Ectodermal cell (in vitro differentiated cells): ENCODE measurements around the gene TAOK3. TPM values are rescaled to one million over a fixed set of nuclear protein-coding genes. Genes with fewer than 3 reads are reported as not detected.
"Not testable (repeated sequence)": the region's sequence is repeated elsewhere in the genome, so short reads cannot be mapped to it uniquely, and the experiment has no call there.

ENCODE experiments used
- H3K27ac ChIP-seq: 2 replicates; pipeline ENCODE4 v1.7.0; 2013; ENCODE audit warnings: mild to moderate bottlenecking, low read depth, low read length; ENCODE audit not compliant: insufficient read depth, poor library complexity, severe bottlenecking
- H3K27me3 ChIP-seq: 2 replicates; pipeline ENCODE4 v1.7.0; 2013; ENCODE audit warnings: mild to moderate bottlenecking, low read length; ENCODE audit not compliant: insufficient read depth, control insufficient read depth, poor library complexity, severe bottlenecking
- H3K36me3 ChIP-seq: one replicate; pipeline ENCODE4 v1.7.0; 2013; ENCODE audit warnings: low read length; ENCODE audit not compliant: control insufficient read depth, insufficient read depth
- H3K4me1 ChIP-seq: one replicate; pipeline ENCODE4 v1.7.0; 2013; ENCODE audit warnings: low read length; ENCODE audit not compliant: control insufficient read depth, insufficient read depth
- H3K4me3 ChIP-seq: 2 replicates; pipeline ENCODE4 v1.7.0; 2013; ENCODE audit warnings: low read depth, low read length, control low read depth; ENCODE audit not compliant: insufficient read depth
- H3K9me3 ChIP-seq: 2 replicates; pipeline ENCODE4 v1.7.0; 2013; ENCODE audit warnings: mild to moderate bottlenecking, low read length, moderate library complexity; ENCODE audit not compliant: control insufficient read depth
- WGBS, 2 experiments: methylation state at CpG; one replicate each; pipeline ENCODE4 v1.1.7; 2013; ENCODE audit warnings: missing lambda C conversion rate in 2 of 2; 5-methylcytosine and 5-hydroxymethylcytosine counted together
- polyA plus RNA-seq, 4 experiments: library from polyadenylated mRNA; stranded (reverse); fragments of 50-300 nt; gene quantifications; one replicate each; pipeline ENCODE4 v1.2.3, GENCODE V29; 2013

TAOK3 gene
- 4.1 TPM for polyA plus RNA-seq (2013, experiment 1 of 4)
- 5.1 TPM for polyA plus RNA-seq (2013, experiment 2 of 4)
- 5.6 TPM for polyA plus RNA-seq (2013, experiment 3 of 4)
- 4.9 TPM for polyA plus RNA-seq (2013, experiment 4 of 4)

DNA sequence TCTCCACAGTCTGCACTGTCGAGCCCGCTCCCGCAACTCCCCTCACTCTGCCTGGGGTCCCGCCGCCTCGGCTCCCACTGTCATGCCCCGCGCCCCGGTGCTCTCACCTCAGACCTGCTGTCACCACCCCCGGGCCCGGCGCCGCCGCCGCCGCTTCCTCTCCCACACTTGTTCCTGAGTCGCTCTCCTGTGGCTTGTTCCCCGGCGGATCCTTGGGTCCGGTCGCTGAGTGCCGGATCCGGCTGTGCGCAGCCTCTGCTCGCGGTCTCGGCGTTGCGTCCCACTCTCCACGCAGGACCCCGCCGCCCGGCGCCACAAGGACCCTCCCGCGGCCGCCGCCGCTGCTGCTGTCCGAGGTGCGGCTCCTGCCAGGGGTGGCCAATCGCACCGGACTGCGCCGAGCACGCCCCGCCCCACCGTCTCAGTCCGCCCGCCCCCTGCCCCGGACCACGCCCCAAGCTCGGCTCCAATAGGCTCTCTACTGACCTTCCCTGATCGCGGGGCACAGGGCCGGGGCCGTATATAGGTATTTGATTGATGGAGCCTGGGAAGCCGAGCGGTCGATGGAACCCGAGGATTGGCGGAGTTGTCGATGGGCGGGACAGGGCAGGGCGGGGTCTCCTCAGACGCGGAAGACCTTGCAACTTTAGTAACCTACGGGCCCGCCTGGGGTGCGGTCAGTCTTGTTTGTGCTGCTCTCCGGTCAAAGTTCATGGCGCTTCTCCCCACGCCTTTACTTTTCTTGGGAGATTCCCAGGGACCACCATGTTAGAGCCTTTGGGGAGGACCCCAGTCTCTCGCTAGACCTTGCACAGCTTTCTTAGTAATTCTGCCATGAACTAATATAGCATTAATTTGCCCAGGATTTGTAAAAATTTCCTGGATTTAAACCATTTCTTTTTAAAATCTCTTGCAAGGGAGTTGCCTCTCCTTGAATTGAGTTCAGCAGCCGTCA is at the start of gene TAOK3:
TSS of gene TAOK3 (minus strand) at position 367 of the 955 bp plus-strand sequence. CDS start 117,340 bp downstream, outside the sequence.
- WGBS, 2 experiments, result 0% methylated on average over 75 of the region's 75 CpGs

DNA sequence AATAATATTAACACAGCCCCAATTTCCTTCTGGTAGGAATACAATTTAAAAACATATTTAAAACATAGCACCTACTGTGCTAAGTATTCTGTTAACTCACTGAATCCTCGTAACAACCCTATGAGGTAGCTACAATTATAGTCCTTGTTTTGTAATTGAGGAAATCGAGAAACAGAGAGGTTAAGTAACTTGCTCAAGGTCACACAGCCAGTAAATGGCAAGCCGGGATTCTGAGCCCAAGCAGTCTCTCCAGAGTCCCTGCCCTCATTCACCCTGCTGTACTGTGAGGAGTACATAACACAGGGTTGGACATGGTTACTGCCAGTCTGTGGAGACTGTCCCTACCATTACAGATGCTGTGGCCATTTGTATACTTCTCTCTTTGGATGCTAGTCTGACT is 48.0 kb upstream of the TAOK3 start:
- Histone ChIP-seq H3K27ac (no peak overlapping the region), H3K27me3 (no peaks in the 10 kb centered on the region), H3K36me3 (no peaks in the 10 kb centered on the region), H3K4me3 (no peak overlapping the region), H3K9me3 (no peaks in the 10 kb centered on the region), H3K4me1 (no peaks in the 10 kb centered on the region)
- 89 to 91% methylated on average over 3 of the region's 3 CpGs for WGBS, 2 experiments

More for the DNA sequence above, at the start of gene TAOK3:
- H3K4me3 ChIP-seq, result peak within 1 kb of the TSS; percentile 86
- H3K27me3 ChIP-seq, result peaks cover 29% of the 10 kb centered on the region
- H3K36me3 ChIP-seq, result no peaks in the 10 kb centered on the region
- no peak within 1 kb of the TSS for H3K27ac ChIP-seq
- H3K9me3 ChIP-seq, result no peaks in the 10 kb centered on the region
- H3K4me1 ChIP-seq, result peaks cover 9% of the 10 kb centered on the region

DNA sequence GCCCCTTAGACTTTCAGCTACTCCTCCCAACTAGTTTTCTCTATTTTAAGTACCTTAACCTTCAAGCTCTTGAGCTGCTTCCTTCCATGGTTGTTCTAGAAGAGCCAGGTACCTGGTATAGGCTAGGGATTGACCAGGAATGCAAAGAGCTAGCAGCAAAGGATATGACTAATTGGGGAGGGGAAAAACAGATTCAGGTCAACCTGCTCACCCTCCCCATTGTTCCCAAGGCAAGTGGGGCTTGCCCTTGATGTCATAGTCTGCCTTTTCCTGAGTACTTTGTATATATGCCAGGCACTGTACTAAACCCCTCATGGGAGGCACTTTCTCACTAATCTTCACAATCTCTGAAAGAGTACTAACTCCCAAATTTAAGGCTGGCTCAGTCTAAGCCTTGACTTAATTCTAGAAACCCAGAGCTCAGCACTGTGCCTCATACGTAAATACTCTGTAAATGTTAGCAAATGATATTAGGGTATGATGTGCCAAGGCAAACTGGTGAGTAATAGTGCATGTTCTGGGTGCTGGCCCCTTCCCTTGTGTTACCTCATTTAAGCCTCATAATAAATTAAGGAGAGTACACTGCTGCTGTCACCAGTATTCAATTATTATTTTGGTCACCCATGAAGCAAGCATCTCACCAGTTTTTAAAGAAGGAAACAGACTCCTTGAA is 45.8 kb upstream of the TAOK3 start:
- Histone ChIP-seq H3K4me3 (no peak overlapping the region), H3K36me3 (peaks cover 5% of the 10 kb centered on the region), H3K4me1 (no peaks in the 10 kb centered on the region), H3K9me3 (no peaks in the 10 kb centered on the region), H3K27me3 (no peaks in the 10 kb centered on the region), H3K27ac (no peak overlapping the region)
- 91 to 100% methylated on average over 1 of the region's 1 CpG for WGBS, 2 experiments

DNA sequence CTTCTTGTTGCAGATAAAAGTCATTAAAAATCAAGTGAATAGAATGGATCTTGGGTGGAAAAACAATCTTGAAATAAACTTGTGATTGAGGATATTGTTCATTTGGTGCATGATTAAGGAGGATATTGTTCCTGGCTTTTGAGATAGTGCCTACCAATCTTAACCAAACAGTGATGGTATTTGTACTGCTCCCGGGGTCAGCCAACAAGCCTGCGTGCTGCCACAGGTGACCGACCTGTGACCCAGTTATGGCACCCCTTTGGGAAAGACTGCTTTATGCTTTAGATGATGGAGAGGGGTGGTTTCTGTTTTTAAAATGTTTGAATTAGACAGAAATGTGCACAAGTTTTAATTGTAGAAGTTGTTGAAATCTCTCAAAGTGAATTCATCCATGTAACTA is 45.2 kb upstream of the TAOK3 start:
- peaks cover 11% of the 10 kb centered on the region for H3K36me3 ChIP-seq
- H3K4me3 ChIP-seq, result no peak overlapping the region
- H3K4me1 ChIP-seq, result no peaks in the 10 kb centered on the region
- H3K27me3 ChIP-seq, result no peaks in the 10 kb centered on the region
- H3K9me3 ChIP-seq, result no peaks in the 10 kb centered on the region
- 94 to 100% methylated on average over 3 of the region's 3 CpGs for WGBS, 2 experiments
- H3K27ac ChIP-seq, result no peak overlapping the region

DNA sequence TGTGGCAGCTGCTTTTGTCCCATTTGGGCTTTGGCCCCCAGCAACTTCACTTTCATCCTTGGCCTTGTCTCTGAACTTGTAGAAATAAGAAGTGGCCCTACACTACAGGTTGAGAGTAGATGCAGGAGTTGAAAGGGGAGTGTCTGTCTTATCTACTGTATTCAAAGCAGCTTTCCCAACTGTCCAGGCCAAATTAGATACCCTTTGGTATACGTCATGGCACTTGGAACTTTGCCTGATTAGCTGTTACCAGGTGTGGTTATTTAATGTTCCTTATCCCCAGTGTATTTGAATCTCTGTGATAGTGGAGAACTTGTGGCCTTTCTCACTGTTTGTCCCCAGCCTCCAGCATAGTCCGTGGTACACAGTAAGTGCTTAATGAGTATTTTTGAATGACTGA is 37.1 kb upstream of the TAOK3 start:
- Histone ChIP-seq H3K4me3 (no peak overlapping the region), H3K4me1 (no peaks in the 10 kb centered on the region), H3K27me3 (no peaks in the 10 kb centered on the region), H3K9me3 (no peaks in the 10 kb centered on the region), H3K36me3 (peaks cover 47% of the 10 kb centered on the region), H3K27ac (no peak overlapping the region)
- WGBS, 2 experiments, result 97 to 100% methylated on average over 2 of the region's 2 CpGs

DNA sequence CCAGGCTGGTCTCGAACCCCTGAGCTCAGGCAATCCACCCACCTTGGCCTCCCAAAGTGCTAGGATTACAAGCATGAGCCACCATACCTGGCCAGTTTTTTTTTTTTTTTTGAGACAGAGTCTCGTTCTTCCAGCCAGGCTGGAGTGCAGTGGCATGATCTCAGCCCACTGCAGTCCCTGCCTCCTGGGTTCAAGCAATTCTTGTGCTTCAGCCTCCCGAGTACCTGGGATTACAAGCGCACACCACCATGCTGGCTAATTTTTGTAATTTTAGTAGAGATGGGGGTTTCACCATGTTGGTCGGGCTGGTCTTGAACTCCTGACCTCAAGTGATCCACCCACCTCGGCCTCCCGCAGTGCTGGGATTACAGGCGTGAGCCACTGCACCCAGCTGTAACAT is 35.5 kb upstream of the TAOK3 start:
- H3K36me3 ChIP-seq, result peaks cover 46% of the 10 kb centered on the region
- not testable (repeated sequence) for H3K4me1 ChIP-seq, H3K4me3 ChIP-seq, H3K27me3 ChIP-seq, H3K27ac ChIP-seq, H3K9me3 ChIP-seq
- 80 to 84% methylated on average over 8 of the region's 8 CpGs for WGBS, 2 experiments

DNA sequence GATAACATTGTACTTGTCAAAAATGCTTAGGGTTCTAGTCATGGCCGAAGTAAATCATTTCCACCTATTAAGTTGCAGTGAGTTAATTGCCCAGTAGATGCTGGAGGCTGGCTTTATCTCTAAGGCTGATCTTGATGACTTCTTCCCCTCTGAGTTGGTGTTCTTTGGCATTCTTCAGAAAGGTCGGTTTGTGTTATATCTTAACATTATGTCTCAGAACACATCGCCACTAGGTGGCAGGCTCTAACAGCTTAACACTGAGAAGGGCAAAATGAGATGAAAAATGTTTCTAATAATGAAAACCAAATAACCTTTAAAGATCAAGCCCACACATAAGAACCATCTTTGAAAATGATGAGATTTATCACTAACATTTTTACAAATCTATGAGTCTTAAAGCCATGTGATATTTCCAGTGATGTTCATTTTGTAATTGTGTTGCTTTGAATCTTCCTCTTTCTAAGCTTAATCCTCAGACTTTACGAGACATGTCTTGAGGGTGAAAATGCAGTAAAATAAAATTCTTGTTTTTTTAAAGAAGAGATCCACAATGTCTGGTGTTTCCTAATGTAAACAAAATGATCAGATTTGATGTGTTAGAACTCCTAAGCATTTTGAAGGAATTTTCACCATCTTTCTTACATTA is 32.3 kb upstream of the TAOK3 start:
- no peaks in the 10 kb centered on the region for H3K9me3 ChIP-seq
- H3K27ac ChIP-seq, result no peak overlapping the region
- 80 to 89% methylated on average over 1 to 2 of the region's 4 CpGs for WGBS, 2 experiments
- no peaks in the 10 kb centered on the region for H3K27me3 ChIP-seq
- no peaks in the 10 kb centered on the region for H3K4me1 ChIP-seq
- H3K4me3 ChIP-seq, result no peak overlapping the region
- peaks cover 32% of the 10 kb centered on the region for H3K36me3 ChIP-seq

DNA sequence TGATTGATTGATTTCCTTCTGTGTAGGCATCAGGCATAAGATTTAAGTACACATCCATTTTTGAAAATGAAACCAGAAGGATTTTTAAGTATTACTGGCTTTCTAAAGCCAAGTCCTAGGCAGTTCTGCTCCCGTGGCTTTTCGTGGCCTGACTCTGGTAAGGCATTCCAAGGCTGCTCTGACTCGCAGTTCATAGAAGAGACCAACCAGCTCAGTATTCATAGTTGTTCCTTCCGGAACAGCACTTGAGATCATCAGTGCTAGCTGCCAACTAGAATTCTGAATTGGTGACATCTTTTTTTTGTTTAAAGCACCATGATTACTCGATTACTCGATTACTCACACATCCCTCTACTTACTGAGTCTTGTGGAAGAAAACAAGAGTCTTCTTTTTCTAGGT is 29.5 kb upstream of the TAOK3 start:
- Histone ChIP-seq H3K36me3 (peaks cover 35% of the 10 kb centered on the region), H3K9me3 (no peaks in the 10 kb centered on the region), H3K27me3 (no peaks in the 10 kb centered on the region), H3K4me1 (no peaks in the 10 kb centered on the region), H3K27ac (no peak overlapping the region), H3K4me3 (no peak overlapping the region)
- 95 to 99% methylated on average over 4 to 6 of the region's 6 CpGs for WGBS, 2 experiments

DNA sequence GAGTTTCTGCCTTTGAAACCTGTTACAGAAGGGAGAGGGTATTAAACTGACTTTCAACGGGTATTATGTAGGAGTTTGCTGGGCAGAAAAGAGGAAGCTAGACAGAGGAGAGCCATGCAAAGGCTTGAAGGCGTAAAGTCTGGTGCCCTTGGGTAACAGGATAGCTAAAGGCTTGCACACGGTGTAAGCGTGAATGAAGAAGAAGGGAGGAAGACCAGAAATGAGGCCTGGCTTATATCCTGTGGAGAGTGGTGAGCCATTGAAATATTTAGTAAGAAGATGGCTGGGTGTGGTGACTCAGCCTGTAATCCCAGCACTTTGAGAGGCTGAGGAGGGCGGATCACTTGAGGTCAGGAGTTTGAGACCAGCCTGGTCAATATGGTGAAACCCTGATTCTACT is 26.2 kb upstream of the TAOK3 start:
- Histone ChIP-seq H3K27ac (no peak overlapping the region), H3K36me3 (peaks cover 35% of the 10 kb centered on the region), H3K9me3 (no peaks in the 10 kb centered on the region), H3K4me3 (no peak overlapping the region), H3K4me1 (no peaks in the 10 kb centered on the region), H3K27me3 (no peaks in the 10 kb centered on the region)
- 95 to 97% methylated on average over 5 of the region's 5 CpGs for WGBS, 2 experiments

DNA sequence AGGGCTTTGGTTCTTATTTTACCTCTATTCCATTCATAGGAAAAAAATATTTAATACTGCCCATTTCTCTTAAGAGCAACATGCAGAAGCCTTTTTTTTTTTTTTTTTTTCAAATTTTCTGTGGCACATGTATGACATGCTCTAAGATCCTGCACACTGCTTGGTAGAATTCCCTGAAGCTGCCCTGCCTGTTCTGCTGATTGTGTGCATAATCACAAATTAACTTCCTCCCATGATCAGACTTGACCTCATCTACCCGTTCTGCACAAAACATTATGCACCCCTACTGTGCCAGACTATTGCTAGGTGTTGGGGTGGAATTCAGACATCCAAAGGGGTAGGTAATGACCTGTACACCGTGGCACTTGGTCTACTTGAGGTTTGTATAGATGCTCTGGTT is 25.8 kb upstream of the TAOK3 start:
- H3K36me3 ChIP-seq, result peaks cover 30% of the 10 kb centered on the region
- no peak overlapping the region for H3K27ac ChIP-seq
- no peak overlapping the region for H3K4me3 ChIP-seq
- WGBS, 2 experiments, result 94 to 98% methylated on average over 1 to 2 of the region's 2 CpGs
- no peaks in the 10 kb centered on the region for H3K27me3 ChIP-seq
- no peaks in the 10 kb centered on the region for H3K4me1 ChIP-seq
- no peaks in the 10 kb centered on the region for H3K9me3 ChIP-seq
